IMR-90 (cell line): ENCODE data around the gene MASP2. TPM values are rescaled to one million over a fixed set of nuclear protein-coding genes. Genes with fewer than 3 reads are reported as not detected.
"Not testable (repeated sequence)": the region's sequence is repeated elsewhere in the genome, so short reads cannot be mapped to it uniquely, and the experiment has no call there.

Source experiments
- ATAC-seq: fragments of 200-7000 bp; cut with Tn5 transposase; 2 replicates; pipeline ENCODE4 v1.9.1; 2020; ENCODE audit warnings: low read depth, mild to moderate bottlenecking, moderate library complexity
- BruUV-seq: library from RNA; stranded (reverse); fragments of 400-500 nt; replicated peaks from 2 replicates; lab custom pipeline; 2021; lab: Mats Ljungman, UMichigan
- CTCF ChIA-PET: fragments of 300-600 bp; formaldehyde crosslinking; extraction: SDS; loops from one replicate; lab custom pipeline; 2021; ENCODE audit warnings: antibody characterized with exemption; lab: Yijun Ruan, JAX
- POLR2A ChIA-PET: fragments of 300-600 bp; sonication (Branson Sonifier 250); formaldehyde crosslinking; loops from one replicate; lab custom pipeline; 2022; ENCODE audit warnings: antibody characterized with exemption; ENCODE audit not compliant: unreplicated experiment; lab: Charles Lee
- DNase-seq: peaks from one replicate; pipeline ENCODE4 v3.0.0; 2013
- H2AFZ ChIP-seq: replicated peaks from 2 replicates; pipeline ENCODE3; 2013; ENCODE audit warnings: low read length, mild to moderate bottlenecking; ENCODE audit not compliant: poor library complexity
- H2AK5ac ChIP-seq: 2 replicates; pipeline ENCODE4 v1.6.1; 2013; ENCODE audit warnings: low read depth, low read length, inconsistent platforms
- H2AK9ac ChIP-seq: replicated peaks from 2 replicates; pipeline ENCODE3; 2013; ENCODE audit warnings: mild to moderate bottlenecking, low read depth, low read length, moderate library complexity; ENCODE audit not compliant: poor library complexity
- H2BK120ac ChIP-seq: 2 replicates; pipeline ENCODE4 v1.6.1; 2013; ENCODE audit warnings: low read depth, low read length, inconsistent platforms
- H2BK15ac ChIP-seq: 3 replicates; pipeline ENCODE4 v1.6.1; 2013; ENCODE audit warnings: low read depth, low read length, inconsistent platforms
- H2BK20ac ChIP-seq: 2 replicates; pipeline ENCODE4 v1.6.1; 2013; ENCODE audit warnings: low read depth, mild to moderate bottlenecking, inconsistent platforms, low read length, moderate library complexity
- H2BK5ac ChIP-seq: 2 replicates; pipeline ENCODE4 v1.6.1; 2013; ENCODE audit warnings: mild to moderate bottlenecking, low read depth, low read length, inconsistent platforms; ENCODE audit not compliant: poor library complexity, severe bottlenecking
- H3K14ac ChIP-seq: replicated peaks from 2 replicates; pipeline ENCODE4 v1.6.1; 2013; ENCODE audit warnings: low read depth, low read length, inconsistent platforms
- H3K18ac ChIP-seq: 2 replicates; pipeline ENCODE4 v1.6.1; 2013; ENCODE audit warnings: low read depth, low read length, control low read depth
- H3K23ac ChIP-seq: 2 replicates; pipeline ENCODE4 v1.6.1; 2013; ENCODE audit warnings: low read depth, low read length, inconsistent platforms
- H3K27ac ChIP-seq: 2 replicates; pipeline ENCODE4 v1.5.1; 2013; ENCODE audit warnings: mild to moderate bottlenecking, control low read depth, low read length; ENCODE audit not compliant: insufficient read depth
- H3K27me3 ChIP-seq: 2 replicates; pipeline ENCODE4 v1.6.1; 2013; ENCODE audit warnings: low read length; ENCODE audit not compliant: control insufficient read depth, insufficient read depth
- H3K36me3 ChIP-seq: 2 replicates; pipeline ENCODE4 v1.6.1; 2013; ENCODE audit warnings: low read length, mixed read lengths; ENCODE audit not compliant: control insufficient read depth, insufficient read depth
- H3K4ac ChIP-seq: 2 replicates; pipeline ENCODE4 v1.6.1; 2013; ENCODE audit warnings: low read depth, low read length, inconsistent platforms
- H3K4me1 ChIP-seq: 2 replicates; pipeline ENCODE4 v1.6.1; 2013; ENCODE audit warnings: low read length, mixed read lengths; ENCODE audit not compliant: control insufficient read depth, insufficient read depth
- H3K4me2 ChIP-seq: 2 replicates; pipeline ENCODE4 v1.6.1; 2013; ENCODE audit warnings: low read depth, mild to moderate bottlenecking, control low read depth, low read length, moderate library complexity
- H3K4me3 ChIP-seq: 2 replicates; pipeline ENCODE4 v1.5.1; 2013; ENCODE audit warnings: low read depth, mild to moderate bottlenecking, control low read depth, low read length, moderate library complexity; ENCODE audit not compliant: insufficient read depth
- H3K56ac ChIP-seq: 2 replicates; pipeline ENCODE4 v1.6.1; 2013; ENCODE audit warnings: low read length, inconsistent platforms; ENCODE audit not compliant: insufficient read depth; ENCODE audit errors: extremely low read depth
- H3K79me1 ChIP-seq, 2 experiments: 2 replicates each; pipeline ENCODE4 v1.6.1; 2013; ENCODE audit warnings: low read length in 2 of 2, inconsistent platforms in 1 of 2, low read depth in 1 of 2
- H3K9ac ChIP-seq: 2 replicates; pipeline ENCODE4 v1.6.1; 2013; ENCODE audit warnings: low read depth, low read length, control low read depth
- H3K9me1 ChIP-seq: 2 replicates; pipeline ENCODE4 v1.6.1; 2013; ENCODE audit warnings: low read length, inconsistent platforms; ENCODE audit not compliant: insufficient read depth
- H3K9me3 ChIP-seq: 2 replicates; pipeline ENCODE4 v1.6.1; 2013; ENCODE audit warnings: low read length; ENCODE audit not compliant: control insufficient read depth, insufficient read depth
- H4K20me1 ChIP-seq: 2 replicates; pipeline ENCODE4 v1.6.1; 2013; ENCODE audit warnings: low read length, inconsistent platforms; ENCODE audit not compliant: insufficient read depth
- H4K5ac ChIP-seq: 2 replicates; pipeline ENCODE4 v1.6.1; 2013; ENCODE audit warnings: mild to moderate bottlenecking, low read depth, low read length, control low read depth
- H4K8ac ChIP-seq, 2 experiments: 2 replicates each; pipeline ENCODE4 v1.6.1; 2013; ENCODE audit warnings: low read depth in 2 of 2, low read length in 2 of 2, control low read depth in 1 of 2, inconsistent platforms in 1 of 2
- H4K91ac ChIP-seq: 2 replicates; pipeline ENCODE4 v1.6.1; 2013; ENCODE audit warnings: low read depth, low read length, inconsistent platforms; ENCODE audit not compliant: insufficient read depth
- BHLHE40 ChIP-seq: fragments of 150-350 bp; IDR thresholded peaks from 2 replicates; pipeline ENCODE4 v1.6.1; 2016; ENCODE audit warnings: mild to moderate bottlenecking, low read depth, low read length
- MAZ ChIP-seq: IDR thresholded peaks from 2 replicates; pipeline ENCODE4 v1.6.1; 2012; ENCODE audit warnings: low read depth, mild to moderate bottlenecking, low read length, improper control_type of control experiment, moderate library complexity, borderline replicate concordance
- RAD21 ChIP-seq: IDR thresholded peaks from 2 replicates; pipeline ENCODE4 v1.6.1; 2012; ENCODE audit warnings: low read length, improper control_type of control experiment
- WGBS, 2 experiments: methylation state at CpG; one replicate each; pipeline versions ENCODE4 v1.1.5 to v1.1.7; 2013; ENCODE audit warnings: missing lambda C conversion rate in 2 of 2; ENCODE audit not compliant: insufficient read length in 1 of 2; ENCODE audit errors: extremely low coverage in 2 of 2; 5-methylcytosine and 5-hydroxymethylcytosine counted together
- dilution Hi-C: fragments of 300-500 bp; cut with HindIII; formaldehyde crosslinking; loops from one replicate; pipeline ENCODE4 v1.14.3; 2018; ENCODE audit warnings: low sequenced_read_pairs; ENCODE audit not compliant: unreplicated experiment
- in situ Hi-C: fragments of 300-500 bp; cut with MboI; formaldehyde crosslinking; loops from 3 replicates; pipeline ENCODE4 v1.14.3; 2019; ENCODE audit warnings: low sequenced_read_pairs, inconsistent platforms, mixed read lengths
- intact Hi-C: fragments of 100-400 bp; cut with micrococcal nuclease; formaldehyde crosslinking; loops from 2 replicates; pipeline ENCODE4 v1.10.0; 2022
- polyA plus RNA-seq, 3 experiments: library from polyadenylated mRNA; depleted of rRNA; stranded (reverse); fragments of >200 nt; gene quantifications; 2 replicates each; pipeline ENCODE4 v1.2.3, GENCODE V29; 2012; ENCODE audit warnings: low replicate concordance in 1 of 3
- total RNA-seq: library from RNA; depleted of rRNA; stranded (reverse); fragments of >200 nt; gene quantifications from 2 replicates; pipeline ENCODE4 v1.2.3, GENCODE V29; 2012

MASP2 gene
- total and polyA plus RNA-seq, 2 of the 4 experiments (the other 2 are of a cell fraction): 0.03 TPM; not detected in 1

GRCh38 chr1:11052839-11053757 lies 6.1 kb upstream of the MASP2 start (continued):
- no peak for TF ChIP-seq BHLHE40
- no peak for TF ChIP-seq RAD21

- no peak for TF ChIP-seq MAZ
- no TSS peak for BruUV-seq
- in situ Hi-C loops: no loop called here
Observed at GRCh38 chr1:11051781-11052511, 4.9 kb upstream of the MASP2 start.

GRCh38 chr1:11051121-11051520 lies 4.1 kb upstream of the MASP2 start:
- BruUV-seq, H4K91ac ChIP-seq, H3K27me3 ChIP-seq, H3K56ac ChIP-seq, H3K4me2 ChIP-seq, H4K8ac ChIP-seq, dilution Hi-C loops, H2AK5ac ChIP-seq, H3K14ac ChIP-seq, DNase-seq, H3K27ac ChIP-seq, H2BK15ac ChIP-seq, H2BK5ac ChIP-seq, H3K79me1 ChIP-seq, H3K4ac ChIP-seq, H2AFZ ChIP-seq, H3K4me3 ChIP-seq, POLR2A ChIA-PET, H3K9ac ChIP-seq, H2BK20ac ChIP-seq, intact Hi-C loops, H3K23ac ChIP-seq, H3K36me3 ChIP-seq, ATAC-seq, H3K18ac ChIP-seq, H3K9me1 ChIP-seq, in situ Hi-C loops, H2AK9ac ChIP-seq, H4K5ac ChIP-seq, H3K4me1 ChIP-seq, H2BK120ac ChIP-seq, H3K9me3 ChIP-seq: not testable (repeated sequence)
- no CpG with 5 or more reads among the region's 10 CpGs for WGBS, 2 experiments
- H4K20me1 ChIP-seq: peaks cover 21% of the 10 kb centered on the region
- CTCF ChIA-PET: interaction anchor here (1.6 kb wide), 1 partner anchor 14 kb away, joined by 4 read pairs; no protein-coding TSS in a partner anchor

More at GRCh38 chr1:11051781-11052511, 4.9 kb upstream of the MASP2 start:
- Histone ChIP-seq H3K9me1 (no peaks in the 10 kb centered on the region), H2AFZ (no peak overlapping the region), H2BK15ac (no peak overlapping the region), H4K8ac (no peak overlapping the region), H2BK120ac (no peak overlapping the region), H3K36me3 (peaks cover 8% of the 10 kb centered on the region; the same call in 1 of the 2 replicates), H3K4me2 (no peak overlapping the region), H3K4me1 (no peaks in the 10 kb centered on the region), H2BK20ac (no peak overlapping the region), H3K27me3 (no peaks in the 10 kb centered on the region), H3K23ac (no peak overlapping the region), H3K56ac (no peak overlapping the region), H4K20me1 (peaks cover 24% of the 10 kb centered on the region), H3K18ac (no peak overlapping the region), H3K14ac (no peak overlapping the region), H3K79me1 (peaks cover 0 to 6% of the 10 kb centered on the region in 2 experiments; a peak in 1 of 4 replicates), H3K4me3 (no peak overlapping the region), H2AK9ac (no peak overlapping the region), H3K9me3 (no peaks in the 10 kb centered on the region), H2BK5ac (no peak overlapping the region), H4K91ac (no peak overlapping the region), H2AK5ac (no peak overlapping the region), H3K4ac (no peak overlapping the region), H3K9ac (no peak overlapping the region), H3K27ac (no peak overlapping the region), H4K5ac (no peak overlapping the region)
- ATAC-seq (no peak), DNase-seq (no peak)
- ChIA-PET POLR2A (interaction anchor here (0.6 kb wide), 1 partner anchor 31 kb away, joined by 6 read pairs; no protein-coding TSS in a partner anchor), CTCF (interaction anchor here (1.0 to 1.6 kb wide), 2 partner anchors 14 to 15 kb away, joined by 4 read pairs; no protein-coding TSS in a partner anchor)
- WGBS, 2 experiments: 100% methylated on average over 1 of the region's 19 CpGs; no CpG with 5 or more reads in 1 of the 2 experiments
- intact Hi-C loops: no loop called here
- dilution Hi-C loops: no loop called here
